HEK293T (cell line): ENCODE results near the gene RPRD1A.

Experiments used
- ARNT ChIP-seq: fragments of 450-650 bp; IDR thresholded peaks from 2 replicates; pipeline ENCODE4 v1.6.1; 2017; ENCODE audit warnings: mild to moderate bottlenecking
- BHLHE40 ChIP-seq: fragments of 450-650 bp; IDR thresholded peaks from 2 replicates; pipeline ENCODE4 v1.6.1; 2016; ENCODE audit warnings: mild to moderate bottlenecking, moderate library complexity, borderline replicate concordance
- ELF4 ChIP-seq: fragments of 450-650 bp; IDR thresholded peaks from 2 replicates; pipeline ENCODE4 v1.6.1; 2017; ENCODE audit warnings: antibody characterized with exemption
- FOXK2 ChIP-seq: fragments of 450-650 bp; IDR thresholded peaks from 2 replicates; pipeline ENCODE4 v1.6.1; 2016; ENCODE audit warnings: mild to moderate bottlenecking
- FOXM1 ChIP-seq: fragments of 450-650 bp; IDR thresholded peaks from 2 replicates; pipeline ENCODE4 v1.6.1; 2017; ENCODE audit warnings: mild to moderate bottlenecking, borderline replicate concordance
- HDGF ChIP-seq: fragments of 450-650 bp; IDR thresholded peaks from 2 replicates; pipeline ENCODE4 v1.6.1; 2017; ENCODE audit warnings: antibody characterized with exemption, borderline replicate concordance
- L3MBTL2 ChIP-seq: fragments of 450-650 bp; conservative IDR thresholded peaks from 2 replicates; pipeline ENCODE4 v1.6.1; 2016; ENCODE audit warnings: mild to moderate bottlenecking
- NFRKB ChIP-seq: fragments of 450-650 bp; IDR thresholded peaks from 2 replicates; pipeline ENCODE4 v1.6.1; 2016; ENCODE audit warnings: mild to moderate bottlenecking, moderate library complexity
- SP1 ChIP-seq: fragments of 450-650 bp; IDR thresholded peaks from 2 replicates; pipeline ENCODE4 v1.6.1; 2017
- SUZ12 ChIP-seq: fragments of 450-650 bp; IDR thresholded peaks from 2 replicates; pipeline ENCODE4 v1.6.1; 2016; ENCODE audit warnings: mild to moderate bottlenecking

DNA sequence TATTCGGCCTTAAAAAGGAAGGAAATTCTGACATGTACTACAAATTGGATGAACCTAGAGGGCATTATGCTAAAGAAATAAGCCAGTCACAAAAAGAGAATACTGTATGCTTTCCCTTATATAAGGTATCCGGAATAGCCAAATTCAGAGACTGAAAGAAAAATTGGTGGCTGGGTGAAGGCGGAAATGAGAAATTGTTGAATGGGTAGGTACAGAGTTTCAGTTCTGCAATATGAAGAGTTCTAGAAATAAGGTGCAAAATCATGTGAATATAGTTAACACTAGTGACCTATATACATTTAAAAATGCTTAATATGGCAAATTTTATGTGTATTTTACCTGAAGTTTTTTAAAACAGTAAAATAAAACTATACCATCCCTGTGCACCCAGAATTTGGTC is 51.7 kb downstream of the RPRD1A start:
- no peak for TF ChIP-seq SP1
- TF ChIP-seq BHLHE40: no peak
- TF ChIP-seq L3MBTL2: no peak
- TF ChIP-seq HDGF: no peak
- TF ChIP-seq FOXK2: no peak
- no peak for TF ChIP-seq NFRKB
- TF ChIP-seq FOXM1: no peak
- TF ChIP-seq SUZ12: no peak
- TF ChIP-seq ARNT: no peak
- TF ChIP-seq ELF4: no peak
